HEK293 (cell line): ENCODE data around the gene KBTBD3.

Experiments used
- HOXC10 ChIP-seq: sonication (generic); formaldehyde crosslinking; IDR thresholded peaks from 2 replicates; pipeline ENCODE4 v1.8.1; 2023; ENCODE audit warnings: mild to moderate bottlenecking, missing genetic modification reagents
- PRDM2 ChIP-seq: fragments of 450-650 bp; formaldehyde crosslinking; IDR thresholded peaks from 2 replicates; pipeline ENCODE4 v1.5.1; 2016; ENCODE audit warnings: missing biosample characterization, missing genetic modification characterization, borderline replicate concordance
- SP7 ChIP-seq: fragments of 450-650 bp; formaldehyde crosslinking; IDR thresholded peaks from 2 replicates; pipeline ENCODE4 v1.5.1; 2016; ENCODE audit warnings: missing biosample characterization, missing genetic modification characterization
- ZBTB10 ChIP-seq: fragments of 450-650 bp; formaldehyde crosslinking; IDR thresholded peaks from 2 replicates; pipeline ENCODE4 v1.5.1; 2016; ENCODE audit warnings: missing biosample characterization, missing genetic modification characterization
- ZBTB8A ChIP-seq: fragments of 450-650 bp; formaldehyde crosslinking; IDR thresholded peaks from 2 replicates; pipeline ENCODE4 v1.5.1; 2016; ENCODE audit warnings: missing biosample characterization, missing genetic modification characterization
- ZFP41 ChIP-seq: fragments of 450-650 bp; formaldehyde crosslinking; IDR thresholded peaks from 2 replicates; pipeline ENCODE4 v1.5.1; 2016; ENCODE audit warnings: missing biosample characterization, missing genetic modification characterization, borderline replicate concordance
- ZNF132 ChIP-seq: fragments of 450-650 bp; formaldehyde crosslinking; IDR thresholded peaks from 2 replicates; pipeline ENCODE4 v1.5.1; 2017; ENCODE audit warnings: missing biosample characterization, missing genetic modification characterization, borderline replicate concordance
- ZNF169 ChIP-seq: fragments of 450-650 bp; formaldehyde crosslinking; IDR thresholded peaks from 2 replicates; pipeline ENCODE4 v1.5.1; 2016; ENCODE audit warnings: missing biosample characterization, missing genetic modification characterization
- ZNF175 ChIP-seq: fragments of 450-650 bp; formaldehyde crosslinking; IDR thresholded peaks from 2 replicates; pipeline ENCODE4 v1.5.1; 2016; ENCODE audit warnings: missing biosample characterization, missing genetic modification characterization
- ZNF221 ChIP-seq: fragments of 450-650 bp; formaldehyde crosslinking; IDR thresholded peaks from 2 replicates; pipeline ENCODE4 v1.5.1; 2017; ENCODE audit warnings: missing biosample characterization, missing genetic modification characterization, borderline replicate concordance
- ZNF274 ChIP-seq, 2 experiments: fragments of 200-500 bp in 1 of 2; fragments of 450-650 bp in 1 of 2; sonication (Bioruptor generic) in 1 of 2; formaldehyde crosslinking in 1 of 2; IDR thresholded peaks; 2 replicates each; pipeline versions ENCODE4 v1.5.1 to v1.6.1; 2014 to 2016; ENCODE audit warnings: borderline replicate concordance in 1 of 2, inconsistent platforms in 1 of 2, low read length in 1 of 2, missing biosample characterization in 1 of 2, missing genetic modification characterization in 1 of 2
- ZNF341 ChIP-seq: fragments of 450-650 bp; formaldehyde crosslinking; IDR thresholded peaks from 2 replicates; pipeline ENCODE4; 2016; ENCODE audit warnings: low read depth, missing biosample characterization, missing genetic modification characterization
- ZNF37A ChIP-seq: fragments of 450-650 bp; IDR thresholded peaks from 2 replicates; pipeline ENCODE4 v1.5.1; 2018; ENCODE audit warnings: missing biosample characterization, missing genetic modification characterization
- ZNF398 ChIP-seq: fragments of 450-650 bp; formaldehyde crosslinking; IDR thresholded peaks from 2 replicates; pipeline ENCODE4 v1.5.1; 2017; ENCODE audit warnings: missing biosample characterization, missing genetic modification characterization
- ZNF404 ChIP-seq: fragments of 450-650 bp; formaldehyde crosslinking; IDR thresholded peaks from 2 replicates; pipeline ENCODE4 v1.5.1; 2017; ENCODE audit warnings: missing biosample characterization, missing genetic modification characterization
- ZNF610 ChIP-seq: fragments of 450-650 bp; formaldehyde crosslinking; IDR thresholded peaks from 2 replicates; pipeline ENCODE4 v1.5.1; 2016; ENCODE audit warnings: missing biosample characterization, missing genetic modification characterization, borderline replicate concordance
- ZNF624 ChIP-seq: fragments of 450-650 bp; formaldehyde crosslinking; IDR thresholded peaks from 2 replicates; pipeline ENCODE4 v1.5.1; 2017; ENCODE audit warnings: missing biosample characterization, missing genetic modification characterization
- ZNF658 ChIP-seq: fragments of 450-650 bp; formaldehyde crosslinking; IDR thresholded peaks from 2 replicates; pipeline ENCODE4; 2016; ENCODE audit warnings: missing biosample characterization, missing genetic modification characterization
- ZNF670 ChIP-seq: fragments of 450-650 bp; formaldehyde crosslinking; IDR thresholded peaks from 2 replicates; pipeline ENCODE4 v1.5.1; 2016; ENCODE audit warnings: missing biosample characterization, missing genetic modification characterization, low read depth
- ZNF692 ChIP-seq: fragments of 450-650 bp; formaldehyde crosslinking; IDR thresholded peaks from 2 replicates; pipeline ENCODE4 v1.5.1; 2016; ENCODE audit warnings: missing biosample characterization, missing genetic modification characterization
- ZNF704 ChIP-seq: fragments of 450-650 bp; formaldehyde crosslinking; IDR thresholded peaks from 2 replicates; pipeline ENCODE4 v1.5.1; 2016; ENCODE audit warnings: missing biosample characterization, missing genetic modification characterization
- ZNF785 ChIP-seq: fragments of 450-650 bp; formaldehyde crosslinking; IDR thresholded peaks from 2 replicates; pipeline ENCODE4 v1.5.1; 2016; ENCODE audit warnings: missing biosample characterization, missing genetic modification characterization
- ZNF791 ChIP-seq: fragments of 450-650 bp; formaldehyde crosslinking; IDR thresholded peaks from 2 replicates; pipeline ENCODE4 v1.5.1; 2016; ENCODE audit warnings: missing biosample characterization, missing genetic modification characterization
- ZSCAN30 ChIP-seq: fragments of 450-650 bp; IDR thresholded peaks from 2 replicates; pipeline ENCODE4 v1.5.1; 2018; ENCODE audit warnings: missing biosample characterization, mild to moderate bottlenecking, missing genetic modification characterization, moderate library complexity
- ZXDB ChIP-seq: fragments of 450-650 bp; formaldehyde crosslinking; IDR thresholded peaks from 2 replicates; pipeline ENCODE4 v1.5.1; 2016; ENCODE audit warnings: missing biosample characterization, missing genetic modification characterization

Gene KBTBD3

GRCh38 chr11:106021967-106022794 is 55.0 kb downstream of the KBTBD3 start, which contains the start of gene MSANTD4 (continued):
- TF ChIP-seq ZBTB10 (tag by site-specific recombination) (peak; percentile 57; the same call in 1 of the 2 replicates), HOXC10 (CRISPR knock-in tag) (no peak), ZNF404 (tag by site-specific recombination) (no peak), ZNF692 (tag by site-specific recombination) (peak; percentile 63; the same call in 1 of the 2 replicates), ZNF175 (tag by site-specific recombination) (no peak), ZNF791 (no peak), ZNF37A (no peak), ZNF132 (no peak), ZNF624 (tag by site-specific recombination) (no peak), ZBTB8A (tag by site-specific recombination) (no peak), PRDM2 (tag by site-specific recombination) (no peak), SP7 (tag by site-specific recombination) (peak; percentile 27; the same call in 1 of the 2 replicates), ZFP41 (no peak), ZNF169 (tag by site-specific recombination) (no peak), ZSCAN30 (tag by site-specific recombination) (peak; percentile 31; the same call in 1 of the 2 replicates), ZNF341 (tag by site-specific recombination) (peak; percentile 97), ZXDB (tag by site-specific recombination) (peak; percentile 22), ZNF785 (tag by site-specific recombination) (no peak), ZNF398 (no peak), ZNF704 (tag by site-specific recombination) (no peak), ZNF221 (no peak), ZNF610 (no peak), ZNF658 (tag by site-specific recombination) (no peak), ZNF274 (IDR thresholded peaks at IDR 0.05; ENCODE audit: low read length) (no peak), ZNF274 (tag by site-specific recombination; IDR thresholded peaks at IDR 0.05; ENCODE audit: borderline replicate concordance) (no peak), ZNF670 (tag by site-specific recombination) (no peak)
